ENCODE measurements around the gene NTNG2.

DNA sequence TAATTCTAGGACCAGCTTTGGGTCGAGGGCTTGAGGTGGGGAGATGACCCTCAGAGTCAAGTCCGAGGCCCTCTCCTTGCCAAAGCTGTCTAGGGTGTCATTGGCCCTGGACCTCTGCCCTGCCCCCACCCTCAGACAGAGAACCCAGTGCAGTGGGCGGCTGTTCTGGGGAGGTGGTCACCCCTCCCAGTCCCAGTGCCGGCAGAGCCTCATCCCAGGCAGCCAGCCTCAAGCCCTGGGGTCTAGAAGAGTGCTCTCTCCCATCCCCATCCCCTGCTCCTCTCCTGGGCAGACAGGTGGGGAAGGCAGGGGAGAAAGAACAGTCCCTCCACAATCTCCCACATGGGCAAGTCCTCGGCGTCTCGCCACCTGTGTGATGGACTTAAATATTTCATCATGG is 7.0 kb downstream of the NTNG2 start:
- TF ChIP-seq, protein P1, sequence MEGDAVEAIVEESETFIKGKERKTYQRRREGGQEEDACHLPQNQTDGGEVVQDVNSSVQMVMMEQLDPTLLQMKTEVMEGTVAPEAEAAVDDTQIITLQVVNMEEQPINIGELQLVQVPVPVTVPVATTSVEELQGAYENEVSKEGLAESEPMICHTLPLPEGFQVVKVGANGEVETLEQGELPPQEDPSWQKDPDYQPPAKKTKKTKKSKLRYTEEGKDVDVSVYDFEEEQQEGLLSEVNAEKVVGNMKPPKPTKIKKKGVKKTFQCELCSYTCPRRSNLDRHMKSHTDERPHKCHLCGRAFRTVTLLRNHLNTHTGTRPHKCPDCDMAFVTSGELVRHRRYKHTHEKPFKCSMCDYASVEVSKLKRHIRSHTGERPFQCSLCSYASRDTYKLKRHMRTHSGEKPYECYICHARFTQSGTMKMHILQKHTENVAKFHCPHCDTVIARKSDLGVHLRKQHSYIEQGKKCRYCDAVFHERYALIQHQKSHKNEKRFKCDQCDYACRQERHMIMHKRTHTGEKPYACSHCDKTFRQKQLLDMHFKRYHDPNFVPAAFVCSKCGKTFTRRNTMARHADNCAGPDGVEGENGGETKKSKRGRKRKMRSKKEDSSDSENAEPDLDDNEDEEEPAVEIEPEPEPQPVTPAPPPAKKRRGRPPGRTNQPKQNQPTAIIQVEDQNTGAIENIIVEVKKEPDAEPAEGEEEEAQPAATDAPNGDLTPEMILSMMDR (IDR thresholded peaks at IDR 0.05), result no peak
- no peak for TF ChIP-seq POLR2A (IDR thresholded peaks at IDR 0.05)
- TF ChIP-seq EP300 (IDR thresholded peaks at IDR 0.05; ENCODE audit: low read depth), result no peak
- TF ChIP-seq POLR2AphosphoS5 (IDR thresholded peaks at IDR 0.05), result no peak

Data from transverse colon (tissue), 4 donors.